AG10803 (cell line): Measurements from ENCODE around the gene LIMS2.
A peak's percentile ranks its signal among the peaks of the same experiment; 100 is the strongest.

Experiments used
- DNase-seq: peaks from one replicate; pipeline ENCODE4 v3.0.0; 2010; ENCODE audit warnings: low read depth
- H3K4me3 ChIP-seq: 2 replicates; pipeline ENCODE4 v1.5.1; 2011; ENCODE audit warnings: mild to moderate bottlenecking, low read length, control low read depth
- CTCF ChIP-seq: conservative IDR thresholded peaks from 2 replicates; pipeline ENCODE4 v1.5.1; 2011; ENCODE audit warnings: mild to moderate bottlenecking, low read length, control low read depth, inconsistent platforms

LIMS2 gene

DNA sequence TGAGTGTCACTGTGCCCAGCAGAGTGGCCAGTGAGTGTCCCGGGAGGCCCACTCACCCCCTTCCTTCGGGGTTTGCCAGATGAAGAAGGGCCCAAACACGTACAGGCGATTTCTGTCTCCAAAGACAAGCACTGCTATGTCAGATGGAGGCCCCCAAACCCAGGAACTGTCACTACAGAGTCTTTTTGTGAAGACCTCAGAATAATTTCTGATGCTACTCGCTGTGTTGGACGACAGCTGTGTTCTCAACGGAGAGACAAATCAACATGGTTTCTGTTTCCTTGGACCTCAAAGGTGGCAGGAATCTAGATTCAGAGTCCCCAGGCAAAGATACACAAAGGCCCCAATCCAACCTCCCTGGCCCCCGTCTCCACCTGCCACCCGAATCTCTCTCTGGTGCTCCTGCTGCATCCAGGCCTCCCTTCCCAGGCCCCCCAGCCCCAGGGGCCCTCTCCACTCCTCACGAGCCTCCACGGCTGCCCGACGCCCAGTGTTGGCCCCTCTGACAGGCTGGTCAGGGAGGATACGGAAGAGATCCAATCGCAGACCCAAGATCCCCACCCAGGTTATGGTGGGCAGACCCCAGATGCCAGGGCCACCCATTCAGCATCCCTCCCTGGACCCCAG, 31.8 kb downstream of the LIMS2 start:
- DNase-seq: no peak
- no peak for TF ChIP-seq CTCF
- H3K4me3 ChIP-seq: no peak overlapping the region

GRCh38 chr2:127642706-127643438, 32.5 kb downstream of the LIMS2 start:
- no peak for DNase-seq
- TF ChIP-seq CTCF: no peak
- no peak overlapping the region for H3K4me3 ChIP-seq

- no peak for TF ChIP-seq CTCF
- DNase-seq: no peak
- no peak overlapping the region for H3K4me3 ChIP-seq
Observed at GRCh38 chr2:127641846-127642507, 33.4 kb downstream of the LIMS2 start.

GRCh38 chr2:127641133-127641532, 34.2 kb downstream of the LIMS2 start:
- no peak for DNase-seq
- no peak for TF ChIP-seq CTCF
- H3K4me3 ChIP-seq: no peak overlapping the region

- H3K4me3 ChIP-seq: no peak overlapping the region
- DNase-seq: no peak
- TF ChIP-seq CTCF: peak; percentile 18
Observed at GRCh38 chr2:127640082-127641072, 35.0 kb downstream of the LIMS2 start.

DNA sequence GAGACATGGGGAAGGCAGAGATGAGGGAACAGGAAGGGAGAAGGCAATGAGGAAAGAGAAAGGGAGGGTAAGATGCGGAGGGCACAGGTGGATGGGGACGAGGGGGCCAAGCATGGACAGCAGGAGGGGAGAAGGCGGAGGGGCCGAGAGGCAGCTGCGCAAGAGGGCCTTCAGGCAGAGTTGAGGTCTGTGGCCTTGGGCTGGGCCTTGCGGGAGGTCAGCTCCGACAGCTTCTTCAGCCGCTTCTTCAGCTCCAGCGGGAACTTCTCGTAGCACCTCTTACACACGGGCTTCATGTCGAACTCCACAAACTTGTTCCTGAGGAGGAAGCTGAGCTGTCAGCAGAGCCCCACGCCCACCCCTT, 36.2 kb downstream of the LIMS2 start:
- no peak for DNase-seq
- H3K4me3 ChIP-seq: no peak overlapping the region
- TF ChIP-seq CTCF: no peak
